ENCODE measurements around the gene ZNF548.
A peak's percentile ranks its signal among the peaks of the same experiment; 100 is the strongest.
"Not testable (repeated sequence)": the region's sequence is repeated elsewhere in the genome, so short reads cannot be mapped to it uniquely, and the experiment has no call there.

The ZNF548 gene

DNA sequence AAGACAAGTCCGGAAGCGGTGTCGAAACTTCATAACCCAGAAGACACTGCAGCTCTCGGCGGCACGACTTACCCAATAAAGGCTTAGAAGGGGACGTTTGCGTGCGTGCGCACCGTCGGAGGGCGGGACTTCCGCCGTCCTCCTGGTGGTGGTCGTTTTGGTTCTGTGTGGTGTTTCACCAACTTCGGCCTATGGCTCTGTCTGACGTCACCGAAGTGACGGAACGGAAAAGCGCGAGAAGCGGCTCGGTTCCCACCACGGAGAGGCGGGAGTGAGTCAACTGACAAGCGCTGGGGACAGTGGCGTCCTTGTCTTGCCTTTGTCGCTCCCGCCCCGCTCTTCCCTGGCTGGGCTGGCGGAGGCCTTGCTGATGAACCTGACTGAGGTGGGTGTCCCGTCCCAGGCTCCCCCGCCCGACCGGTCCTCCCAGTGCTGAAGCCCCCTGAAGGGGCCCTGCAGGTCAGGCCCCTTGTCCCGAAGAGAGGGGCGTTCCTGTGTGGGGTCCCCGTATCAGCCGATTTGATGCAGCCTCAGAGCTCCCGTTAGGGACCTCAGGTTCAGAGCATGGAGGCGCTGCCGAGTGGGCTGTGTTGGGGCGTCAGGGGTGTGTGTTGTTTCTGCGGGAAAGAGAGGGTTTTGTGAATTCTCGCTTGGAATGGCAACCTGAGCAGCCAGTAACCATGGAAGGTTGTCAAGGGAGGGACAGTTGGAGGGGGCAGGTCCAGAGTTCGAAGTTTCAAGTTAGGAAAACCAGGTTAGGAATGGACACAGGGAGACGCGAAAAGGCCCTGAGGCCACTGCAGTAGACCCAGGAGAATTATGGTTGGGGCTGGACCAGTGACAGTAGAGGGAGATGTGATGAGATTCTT lies at the start of gene ZNF548:
Gene ZNF548 (plus strand): TSS at position 125 of the 869 bp plus-strand sequence. CDS start 246 bp downstream, at position 371.
- DNase-seq, result peak; percentile 72

DNA sequence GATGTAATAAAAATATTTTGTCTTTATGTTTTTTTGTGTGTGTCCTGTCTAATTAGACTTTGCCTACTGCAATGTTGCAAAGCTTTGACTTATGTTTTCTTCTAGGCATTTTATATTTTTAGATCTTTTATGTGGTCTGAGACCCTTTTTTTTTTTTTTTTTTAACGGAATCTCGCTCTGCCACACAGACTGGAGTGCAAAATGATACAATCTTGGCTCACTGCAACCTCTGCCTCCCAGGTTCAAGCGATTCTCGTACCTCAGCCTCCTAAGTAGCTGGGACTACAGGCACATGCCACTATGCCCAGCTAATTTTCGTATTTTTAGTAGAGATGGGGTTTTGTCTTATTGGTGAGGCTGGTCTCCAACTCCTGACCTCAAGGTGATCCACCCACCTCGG lies 47.1 kb upstream of the ZNF548 start:
- no peak for DNase-seq

DNA sequence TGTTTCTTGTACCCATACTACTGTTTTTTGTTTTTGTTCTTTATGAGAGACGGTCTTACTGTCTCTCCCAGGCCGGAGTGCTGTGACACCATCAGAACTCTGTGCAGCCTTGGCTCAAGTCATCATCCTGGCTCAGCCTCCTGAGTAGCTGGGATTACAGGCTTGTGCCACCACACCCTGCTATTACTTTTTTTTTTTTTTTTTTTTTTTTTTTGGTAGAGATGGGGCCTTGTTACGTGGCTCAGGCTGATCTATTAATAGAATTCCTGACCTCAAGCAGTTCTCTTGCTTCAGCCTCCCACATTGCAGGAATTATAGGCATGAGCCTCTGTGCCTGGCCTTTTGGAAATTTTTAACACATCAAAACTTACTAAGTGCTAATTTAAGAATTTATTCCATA lies 41.5 kb upstream of the ZNF548 start:
- DNase-seq, result no peak

DNA sequence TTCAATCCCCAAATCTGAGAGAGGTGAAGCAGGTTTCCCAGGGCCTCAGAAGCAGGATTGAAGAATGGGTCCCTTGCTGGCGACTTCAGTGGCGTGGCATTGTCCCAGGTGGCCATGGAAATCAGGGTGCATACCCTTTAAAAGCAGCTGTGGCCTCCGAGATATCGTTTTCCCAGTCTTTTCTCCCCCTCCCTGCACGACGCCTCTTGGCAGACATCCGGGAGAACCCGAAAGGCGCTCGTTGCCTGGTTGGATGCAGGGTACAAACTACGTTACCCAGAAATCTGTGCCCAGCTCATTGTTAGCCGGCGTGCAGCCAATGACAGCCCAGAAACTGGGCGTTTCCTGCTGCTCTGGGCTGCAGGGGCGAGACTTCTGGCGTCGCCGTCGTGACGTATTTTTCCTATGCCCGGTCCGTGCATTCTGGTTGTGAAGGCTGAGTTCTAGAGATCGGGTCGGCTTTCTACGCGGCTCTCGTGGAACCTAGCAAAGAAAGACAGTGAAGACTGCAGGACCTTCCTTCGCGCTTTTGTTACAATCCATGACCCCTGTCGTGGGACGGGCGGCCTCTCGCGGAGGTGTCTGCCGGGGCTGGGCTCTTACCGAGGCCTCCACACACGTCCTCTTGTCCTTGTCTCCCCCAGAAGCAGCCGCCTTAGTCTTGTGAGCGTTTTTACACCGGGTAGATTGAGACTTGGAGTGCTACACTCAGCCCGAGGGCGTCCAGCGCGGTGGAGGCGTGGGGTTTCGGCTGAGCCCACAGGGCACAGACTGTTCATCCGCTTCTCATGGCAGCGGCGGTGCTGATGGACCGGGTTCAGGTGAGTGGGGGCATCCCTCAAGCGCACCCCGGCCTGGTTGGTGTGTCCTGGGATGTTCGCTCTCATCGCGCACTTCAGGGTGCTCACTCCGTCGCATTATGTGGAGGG lies 38.5 kb upstream of the ZNF548 start, which contains the start of gene ZNF304:
Gene ZNF304 (plus strand): TSS at position 395 of the 929 bp plus-strand sequence. CDS start 394 bp downstream, at position 789.
- peak; percentile 89 for DNase-seq

DNA sequence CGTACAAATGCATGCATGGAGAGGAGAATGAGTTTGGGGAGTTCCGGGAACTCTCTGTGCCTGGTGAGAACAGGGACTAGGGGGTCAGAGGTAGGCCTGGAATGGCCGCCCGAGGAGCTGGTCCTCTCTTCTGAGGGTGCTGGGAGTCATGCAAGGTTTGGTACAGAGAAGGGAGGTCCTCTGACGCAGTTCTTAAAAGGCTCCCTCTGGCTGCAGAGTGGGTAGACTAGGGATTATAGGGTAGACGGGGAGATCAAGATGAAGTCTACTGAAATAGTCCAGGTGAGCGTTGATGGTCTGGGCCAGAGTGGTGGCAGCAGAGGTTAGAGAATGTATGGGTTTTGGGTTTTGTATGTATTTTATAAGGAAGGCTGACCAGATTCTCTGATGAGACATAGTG lies 37.8 kb upstream of the ZNF548 start:
- no peak for DNase-seq

DNA sequence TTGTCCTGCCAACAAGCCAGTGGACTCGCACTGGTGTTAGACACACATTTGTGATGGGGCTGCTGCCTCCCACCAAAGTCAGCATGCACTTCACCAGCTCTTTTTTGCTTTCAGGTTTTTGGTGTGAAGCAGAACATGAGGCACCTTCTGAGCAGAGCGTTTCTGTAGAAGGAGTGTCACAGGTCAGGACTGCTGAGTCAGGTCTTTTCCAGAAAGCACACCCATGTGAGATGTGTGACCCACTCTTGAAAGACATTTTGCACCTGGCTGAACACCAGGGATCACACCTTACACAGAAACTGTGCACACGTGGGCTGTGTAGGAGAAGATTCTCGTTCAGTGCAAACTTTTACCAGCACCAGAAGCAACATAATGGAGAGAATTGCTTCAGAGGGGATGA lies 33.7 kb upstream of the ZNF548 start:
- DNase-seq, result no peak

DNA sequence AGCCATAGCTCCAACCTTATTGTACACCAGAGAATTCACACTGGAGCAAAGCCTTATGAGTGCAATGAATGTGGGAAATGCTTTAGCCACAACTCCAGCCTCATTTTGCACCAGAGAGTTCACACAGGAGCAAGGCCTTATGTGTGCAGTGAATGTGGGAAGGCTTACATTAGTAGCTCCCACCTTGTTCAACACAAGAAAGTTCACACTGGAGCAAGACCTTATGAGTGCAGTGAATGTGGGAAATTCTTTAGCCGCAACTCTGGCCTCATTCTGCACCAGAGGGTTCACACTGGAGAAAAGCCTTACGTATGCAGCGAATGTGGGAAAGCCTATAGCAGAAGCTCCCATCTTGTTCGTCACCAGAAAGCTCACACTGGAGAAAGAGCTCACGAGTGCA lies 32.2 kb upstream of the ZNF548 start:
- no peak for DNase-seq

DNA sequence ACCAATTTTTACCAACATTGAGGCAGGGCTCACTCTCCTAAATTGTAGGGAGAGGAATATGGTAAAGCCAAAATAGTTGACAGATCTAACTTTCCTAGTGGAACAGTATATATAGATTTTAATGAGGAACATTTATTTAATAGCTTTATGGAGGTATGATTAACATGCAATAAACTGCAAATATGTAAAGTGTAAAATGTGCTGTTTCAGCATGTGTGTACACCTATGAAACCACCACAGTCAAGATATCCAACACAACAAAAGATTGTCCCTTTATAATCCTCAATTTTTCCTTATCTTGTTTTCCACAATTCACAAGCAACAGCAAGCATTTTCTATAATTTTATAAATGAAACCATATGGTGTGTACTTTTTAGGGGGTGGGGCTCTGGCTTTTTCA lies 30.4 kb upstream of the ZNF548 start:
- DNase-seq, result no peak

DNA sequence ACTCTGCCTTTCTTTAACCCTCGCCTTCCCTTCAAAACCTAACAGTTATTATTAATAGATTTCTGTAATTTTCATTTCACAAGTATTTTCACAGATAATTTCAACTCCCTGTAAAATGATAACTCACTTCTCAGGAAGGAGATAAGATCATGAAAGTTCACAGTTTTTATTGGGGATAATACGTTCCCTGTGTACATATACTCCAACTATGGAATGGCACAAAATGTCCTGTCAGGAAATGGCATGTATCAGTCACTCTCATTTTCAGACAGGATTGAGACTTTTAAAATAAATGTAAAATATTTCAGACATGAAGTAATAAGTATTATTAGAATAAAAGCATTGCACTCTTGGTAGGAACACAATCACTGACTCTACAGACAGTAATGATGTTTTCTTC lies 27.2 kb upstream of the ZNF548 start:
- no peak for DNase-seq

DNA sequence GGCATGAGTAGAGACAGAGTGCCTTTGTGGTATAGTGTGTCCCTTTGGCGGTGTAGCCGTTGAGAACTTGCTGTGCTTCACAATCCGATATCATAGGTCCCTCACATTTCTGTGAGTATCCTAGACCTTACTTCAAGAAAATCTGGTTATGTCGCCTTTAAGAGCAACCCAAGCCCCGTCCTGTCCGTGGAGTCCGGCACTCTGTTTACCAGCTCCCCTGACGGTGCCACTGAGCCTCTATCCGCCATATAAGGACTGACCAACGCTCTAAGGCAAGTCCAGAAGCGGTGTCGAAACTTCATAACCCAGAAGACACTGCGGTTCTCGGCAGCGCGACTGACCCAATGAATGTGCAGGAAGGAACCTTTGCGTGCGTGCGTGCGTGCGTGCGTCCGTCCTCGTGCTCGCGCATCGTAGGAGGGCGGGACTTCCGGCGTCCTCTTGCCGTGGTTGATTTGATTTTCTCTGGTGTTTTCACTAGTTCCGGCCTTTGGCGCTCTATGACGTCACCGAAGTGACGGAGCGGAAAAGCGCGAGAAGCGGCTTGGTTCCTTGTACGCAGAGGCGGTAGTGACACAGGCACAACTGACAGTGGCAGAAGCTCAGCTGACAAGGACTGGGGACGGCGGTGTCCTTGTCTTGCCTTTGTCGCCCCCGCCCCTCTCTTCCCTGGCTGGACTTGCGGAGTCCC lies 26.5 kb upstream of the ZNF548 start, which contains the start of the genes TRAPPC2B and ZNF547:
Gene TRAPPC2B (plus strand): TSS at position 555 of the 691 bp plus-strand sequence. CDS start 1,283 bp downstream, outside the sequence.
Gene ZNF547 (plus strand): TSS at position 555 of the 691 bp plus-strand sequence. CDS start 5,005 bp downstream, outside the sequence.
- peak; percentile 87 for DNase-seq

DNA sequence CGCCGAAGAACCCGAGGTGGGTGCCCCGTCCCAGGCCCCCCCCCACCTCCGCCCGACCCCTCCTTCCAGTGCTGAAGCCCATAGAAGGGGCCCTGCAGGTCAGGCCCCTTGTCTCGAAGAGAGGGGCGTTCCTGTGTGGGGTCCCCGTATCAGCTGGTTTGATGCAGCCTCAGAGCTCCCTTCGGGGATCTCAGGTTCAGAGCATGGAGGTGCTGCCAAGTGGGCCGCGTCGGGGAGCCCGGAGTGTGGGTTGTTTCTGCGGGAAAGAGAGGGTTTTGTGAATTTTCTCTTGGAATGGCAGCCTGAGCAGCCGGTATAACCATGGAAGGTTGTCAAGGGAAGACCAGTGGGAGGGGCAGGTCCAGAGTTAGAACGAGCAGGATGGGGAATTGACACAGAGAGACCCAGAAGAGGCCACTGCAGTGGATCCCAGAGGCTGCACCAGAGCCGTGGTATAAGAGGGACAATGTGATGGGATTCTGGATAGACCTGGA lies 25.9 kb upstream of the ZNF548 start:
- no peak for DNase-seq

DNA sequence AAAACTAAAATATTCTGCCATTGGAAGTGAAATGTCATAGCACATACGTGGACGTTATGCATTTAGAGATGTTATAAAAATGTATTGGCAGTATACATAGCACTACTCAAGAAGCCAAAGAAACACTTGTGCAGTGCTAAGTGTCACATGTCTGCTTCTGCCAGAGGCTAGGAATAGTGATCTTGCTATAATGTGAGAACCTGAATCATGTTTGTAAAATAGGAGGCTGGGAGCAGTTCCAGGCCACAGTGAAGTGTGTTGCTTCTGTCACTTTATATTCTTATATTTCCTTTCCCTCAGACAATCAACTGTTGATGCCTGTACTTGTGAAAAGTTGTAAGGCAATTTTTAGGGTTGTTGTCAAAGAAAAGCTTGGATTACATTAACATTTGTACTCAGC lies 22.9 kb upstream of the ZNF548 start:
- no peak for DNase-seq

DNA sequence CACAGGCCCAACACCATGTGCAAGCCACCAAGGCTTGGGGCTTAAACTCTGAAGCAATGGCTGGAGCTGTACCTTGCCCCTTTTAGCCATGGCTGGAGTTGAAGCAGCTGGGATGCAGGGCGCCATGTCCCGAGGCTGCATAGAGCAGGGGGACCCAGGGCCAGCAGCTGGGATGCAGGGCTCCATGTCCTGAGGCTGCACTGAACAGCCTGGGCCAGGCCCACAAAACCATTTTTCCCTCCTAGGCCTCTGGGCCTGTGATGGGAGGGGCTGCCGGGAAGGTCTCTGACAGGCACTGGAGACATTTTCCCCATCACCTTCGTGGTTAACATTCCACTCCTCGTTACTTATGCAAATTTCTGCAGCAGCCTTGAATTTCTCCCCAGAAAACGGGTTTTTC lies 15.5 kb upstream of the ZNF548 start:
- no peak for DNase-seq

DNA sequence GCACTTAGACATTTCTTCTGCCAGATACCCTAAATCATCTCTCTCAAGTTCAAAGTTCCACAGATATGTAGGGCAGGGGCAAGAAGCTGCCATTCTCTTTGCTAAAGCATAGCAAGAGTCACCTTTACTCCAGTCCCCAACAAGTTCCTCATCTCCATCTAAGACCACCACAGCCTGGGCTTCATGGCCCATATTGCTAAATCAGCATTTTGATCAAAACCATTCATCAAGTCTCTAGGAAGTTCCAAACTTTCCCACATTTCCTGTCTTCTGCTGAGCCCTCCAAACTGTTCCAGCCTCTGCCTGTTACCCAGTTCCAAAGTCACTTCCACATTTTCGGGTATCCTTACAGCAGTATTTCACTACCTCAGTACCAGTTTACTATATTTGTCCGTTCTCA lies 15.0 kb upstream of the ZNF548 start:
- DNase-seq, result not testable (repeated sequence)

DNA sequence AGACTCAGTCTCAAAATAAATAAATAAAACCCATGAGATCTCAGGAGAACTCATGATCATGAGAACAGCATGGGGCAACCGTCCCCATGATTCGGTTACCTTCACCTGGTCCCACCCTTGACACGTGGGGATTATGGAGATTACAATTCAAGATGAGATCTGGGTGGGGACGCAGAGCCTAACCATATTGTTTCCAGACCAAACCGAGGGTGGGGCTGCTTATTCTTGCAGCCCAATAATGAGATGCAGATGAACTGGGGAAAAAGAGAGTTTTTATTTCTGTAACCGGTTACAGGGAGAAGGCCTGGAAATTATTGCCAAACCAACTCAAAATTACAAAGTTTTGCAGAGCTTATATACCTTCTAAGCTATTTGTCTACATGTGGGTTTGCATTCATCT lies 13.5 kb upstream of the ZNF548 start:
- no peak for DNase-seq

DNA sequence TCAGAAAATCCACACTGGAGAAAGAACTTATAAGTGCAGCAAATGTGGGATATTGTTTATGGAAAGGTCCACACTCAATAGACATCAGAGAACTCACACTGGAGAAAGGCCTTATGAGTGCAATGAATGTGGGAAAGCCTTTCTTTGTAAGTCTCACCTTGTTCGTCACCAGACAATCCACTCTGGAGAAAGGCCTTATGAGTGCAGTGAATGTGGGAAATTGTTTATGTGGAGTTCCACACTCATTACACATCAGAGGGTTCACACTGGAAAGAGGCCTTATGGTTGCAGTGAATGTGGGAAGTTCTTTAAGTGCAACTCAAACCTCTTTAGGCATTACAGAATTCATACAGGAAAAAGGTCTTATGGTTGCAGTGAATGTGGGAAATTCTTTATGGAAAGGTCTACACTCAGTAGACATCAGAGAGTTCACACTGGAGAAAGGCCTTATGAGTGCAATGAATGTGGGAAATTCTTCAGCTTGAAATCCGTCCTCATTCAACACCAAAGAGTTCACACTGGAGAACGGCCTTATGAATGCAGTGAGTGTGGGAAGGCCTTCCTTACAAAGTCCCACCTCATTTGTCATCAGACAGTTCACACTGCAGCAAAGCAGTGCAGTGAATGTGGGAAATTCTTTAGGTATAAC lies 12.0 kb upstream of the ZNF548 start:
- no peak for DNase-seq

DNA sequence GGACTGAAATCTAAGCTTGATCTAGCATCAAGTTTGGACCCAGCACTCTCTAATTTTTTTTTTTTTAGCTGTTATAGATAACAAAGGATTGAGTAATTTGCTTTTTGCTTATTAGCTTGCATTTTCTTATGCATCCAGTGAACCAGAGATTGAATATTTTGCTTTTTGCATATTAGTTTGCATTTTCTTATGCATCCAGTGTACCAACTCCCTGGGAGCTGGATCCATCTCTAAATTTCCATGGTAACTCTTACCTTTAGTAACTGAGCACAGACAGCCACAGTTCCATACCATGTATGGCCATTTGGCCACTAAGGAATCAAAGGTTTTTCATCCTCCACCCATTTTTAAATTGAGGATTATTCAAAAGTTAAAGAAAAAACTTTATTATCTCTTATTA lies 8.7 kb upstream of the ZNF548 start:
- DNase-seq, result no peak

DNA sequence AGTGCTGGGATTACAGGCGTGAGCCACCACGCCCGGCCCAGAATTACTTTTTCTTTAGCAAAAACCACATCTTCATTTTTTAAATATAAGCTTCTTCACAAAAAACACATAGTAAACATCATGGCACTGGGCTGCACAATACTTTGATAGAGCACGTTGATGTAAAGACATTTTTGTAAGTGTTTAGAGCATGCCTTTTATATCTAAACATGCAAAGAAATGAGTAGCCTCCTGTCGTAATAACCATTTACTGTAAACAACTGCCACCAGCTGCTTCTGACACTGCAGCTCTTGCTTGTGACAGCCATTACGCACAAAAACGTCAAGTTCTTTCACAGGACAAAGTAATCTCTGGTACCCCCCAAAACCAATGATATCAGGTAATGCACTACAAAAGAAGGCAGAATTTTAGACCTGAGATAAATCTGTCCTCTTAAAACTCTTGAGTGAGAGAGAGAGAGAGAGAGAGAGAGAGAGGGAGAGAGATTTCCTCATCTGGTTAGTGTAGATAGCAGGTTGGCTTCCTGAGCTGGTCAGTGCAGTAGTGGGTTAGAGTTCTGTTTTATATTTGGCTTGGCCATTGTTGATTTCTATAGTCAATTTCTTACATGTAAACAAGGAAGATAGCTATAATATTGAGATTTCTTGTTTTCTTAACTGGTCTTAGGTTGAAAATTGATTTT lies 6.7 kb upstream of the ZNF548 start:
- no peak for DNase-seq

DNA sequence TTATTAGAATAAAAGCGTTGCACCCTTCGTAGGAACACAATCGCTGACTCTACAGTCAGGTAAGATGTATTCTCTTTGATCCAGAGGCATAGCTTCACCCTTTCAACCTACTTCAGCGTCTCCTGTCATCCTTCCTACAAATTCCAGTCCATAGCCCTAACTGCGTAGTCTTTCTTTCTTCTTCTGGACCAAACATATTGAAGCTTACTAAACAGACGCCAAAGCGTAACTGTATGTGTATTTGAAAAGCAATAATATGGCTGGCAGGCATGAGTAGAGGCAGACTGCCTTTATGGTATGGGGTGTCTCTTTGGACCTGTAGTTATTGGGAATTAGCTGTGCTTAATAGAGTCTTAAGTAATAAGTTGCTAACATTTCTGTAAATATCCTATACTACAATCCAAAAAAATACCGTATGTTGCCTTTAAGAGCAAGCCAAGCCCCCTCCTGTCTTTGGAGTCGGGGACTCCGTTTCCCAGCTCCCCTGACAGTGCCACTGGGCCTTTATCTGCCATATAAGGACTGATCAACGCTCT lies 392 bp upstream of the ZNF548 start:
- no peak for DNase-seq

DNA sequence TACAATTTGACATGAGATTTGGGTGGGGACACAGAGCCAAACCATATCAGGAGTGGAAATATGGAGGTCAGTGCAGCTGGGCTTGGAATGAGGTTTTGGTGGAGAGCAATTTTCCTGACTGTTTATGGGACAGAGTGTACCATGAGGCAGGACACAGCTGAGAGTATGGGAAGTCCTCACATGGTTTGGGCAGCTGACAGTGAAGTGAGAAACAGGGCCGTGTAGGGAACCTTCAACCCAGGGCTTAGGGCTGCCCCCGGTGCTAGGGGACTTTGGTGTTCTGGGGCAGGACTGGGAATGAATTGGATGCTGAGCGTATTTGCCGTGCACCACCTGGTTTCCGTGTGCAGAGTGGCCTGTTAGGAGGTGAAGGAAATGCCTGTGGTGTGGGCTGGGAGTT lies 6.1 kb downstream of the ZNF548 start:
- DNase-seq, result no peak

DNA sequence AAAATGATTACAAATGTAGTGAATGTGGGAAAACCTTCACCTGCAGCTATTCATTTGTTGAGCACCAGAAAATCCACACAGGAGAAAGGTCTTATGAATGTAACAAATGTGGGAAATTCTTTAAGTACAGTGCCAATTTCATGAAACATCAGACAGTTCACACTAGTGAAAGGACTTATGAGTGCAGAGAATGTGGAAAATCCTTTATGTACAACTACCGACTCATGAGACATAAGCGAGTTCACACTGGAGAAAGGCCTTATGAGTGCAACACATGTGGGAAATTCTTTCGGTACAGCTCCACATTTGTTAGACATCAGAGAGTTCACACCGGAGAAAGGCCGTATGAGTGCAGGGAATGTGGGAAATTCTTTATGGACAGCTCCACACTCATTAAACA lies 9.2 kb downstream of the ZNF548 start:
- no peak for DNase-seq

Data from NCI-H187 treated with DMSO at 0.1 percent for 48 hours (cell line).